GM23338 (cell line): ENCODE data around the gene CCDC157. TPM values are rescaled to one million over a fixed set of nuclear protein-coding genes. Genes with fewer than 3 reads are reported as not detected.
A peak's percentile ranks its signal among the peaks of the same experiment; 100 is the strongest.

Experiments
- ATAC-seq: fragments of 200-7000 bp; cut with Tn5 transposase; 3 replicates; pipeline ENCODE4 v1.9.1; 2020
- DNase-seq: peaks from one replicate; pipeline ENCODE4 v3.0.0-alpha.2; 2015; ENCODE audit warnings: low spot score
- H2AFZ ChIP-seq: fragments of 200-600 bp; sonication (generic); 2 replicates; pipeline ENCODE4 v1.8.0; 2016; ENCODE audit warnings: antibody characterized with exemption, mild to moderate bottlenecking, moderate library complexity
- H3F3A ChIP-seq: fragments of 200-600 bp; sonication (generic); replicated peaks from 2 replicates; pipeline ENCODE4 v1.8.0; 2017; ENCODE audit warnings: antibody characterized with exemption, mixed run types, low read depth
- H3K27ac ChIP-seq: fragments of 200-600 bp; sonication (generic); 2 replicates; pipeline ENCODE4 v1.6.1; 2016; ENCODE audit warnings: low read depth
- H3K27me3 ChIP-seq: fragments of 200-600 bp; sonication (generic); 2 replicates; pipeline ENCODE4 v1.8.0; 2016; ENCODE audit warnings: mild to moderate bottlenecking, mixed run types, moderate library complexity; ENCODE audit not compliant: insufficient read depth
- H3K36me3 ChIP-seq: fragments of 200-600 bp; sonication (generic); 2 replicates; pipeline ENCODE4 v1.8.0; 2016; ENCODE audit warnings: mild to moderate bottlenecking; ENCODE audit not compliant: insufficient read depth
- H3K4me1 ChIP-seq: fragments of 200-600 bp; sonication (generic); 2 replicates; pipeline ENCODE4 v1.8.0; 2016; ENCODE audit warnings: mild to moderate bottlenecking, moderate library complexity; ENCODE audit not compliant: insufficient read depth
- H3K4me2 ChIP-seq: fragments of 200-600 bp; sonication (generic); 2 replicates; pipeline ENCODE4 v1.7.1; 2017; ENCODE audit warnings: mixed run types
- H3K4me3 ChIP-seq: fragments of 200-600 bp; sonication (generic); 2 replicates; pipeline ENCODE4 v1.6.1; 2016; ENCODE audit warnings: mixed run types
- H3K79me2 ChIP-seq: fragments of 200-600 bp; sonication (generic); replicated peaks from 2 replicates; pipeline ENCODE4 v1.8.0; 2017; ENCODE audit warnings: mild to moderate bottlenecking; ENCODE audit not compliant: insufficient read depth
- H3K9me2 ChIP-seq: fragments of 200-600 bp; sonication (generic); 2 replicates; pipeline ENCODE4 v1.8.0; 2017; ENCODE audit not compliant: insufficient read depth
- H4K20me1 ChIP-seq: fragments of 200-600 bp; sonication (generic); replicated peaks from 2 replicates; pipeline ENCODE4 v1.8.0; 2017; ENCODE audit warnings: mild to moderate bottlenecking; ENCODE audit not compliant: insufficient read depth
- H3K27ac Mint-ChIP-seq: 2 replicates; pipeline ENCODE4 v1.8.0; 2020; ENCODE audit warnings: inconsistent platforms, mild to moderate bottlenecking, moderate library complexity, mixed read lengths
- H3K27me3 Mint-ChIP-seq: 3 replicates; pipeline ENCODE4 v1.8.0; 2022; ENCODE audit warnings: low read depth, mild to moderate bottlenecking, moderate library complexity, mixed read lengths, inconsistent platforms; ENCODE audit not compliant: insufficient read depth, poor library complexity
- H3K36me3 Mint-ChIP-seq: 3 replicates; pipeline ENCODE4 v1.8.0; 2021; ENCODE audit warnings: low read depth, mild to moderate bottlenecking, inconsistent platforms, moderate library complexity, mixed read lengths
- H3K4me1 Mint-ChIP-seq: 3 replicates; pipeline ENCODE4 v1.8.0; 2020; ENCODE audit warnings: mild to moderate bottlenecking, inconsistent platforms, mixed read lengths
- H3K4me3 Mint-ChIP-seq: 3 replicates; pipeline ENCODE4 v1.8.0; 2021; ENCODE audit warnings: moderate library complexity, mild to moderate bottlenecking, inconsistent platforms, mixed read lengths
- H3K9me3 Mint-ChIP-seq: 3 replicates; pipeline ENCODE4 v1.8.0; 2020; ENCODE audit warnings: moderate library complexity, mild to moderate bottlenecking, inconsistent platforms, mixed read lengths
- CREB1 ChIP-seq: fragments of 250-450 bp; sonication (Bioruptor Pico); IDR thresholded peaks from 2 replicates; pipeline ENCODE4 v1.5.0; 2020; ENCODE audit warnings: low read depth, mild to moderate bottlenecking, moderate library complexity
- EZH2phosphoT487 ChIP-seq: fragments of 200-600 bp; sonication (generic); IDR thresholded peaks from one replicate; pipeline ENCODE4 v1.8.1; 2018; ENCODE audit warnings: antibody characterized with exemption; ENCODE audit not compliant: unreplicated experiment
- JUNB ChIP-seq: IDR thresholded peaks from one replicate; pipeline ENCODE4 v1.6.1; 2016; ENCODE audit warnings: antibody characterized with exemption; ENCODE audit not compliant: unreplicated experiment
- NANOG ChIP-seq: IDR thresholded peaks from 2 replicates; pipeline ENCODE4 v1.6.1; 2016; ENCODE audit warnings: antibody characterized with exemption, borderline replicate concordance
- POLR2AphosphoS5 ChIP-seq: IDR thresholded peaks from 2 replicates; pipeline ENCODE4 v1.6.1; 2016; ENCODE audit warnings: antibody characterized with exemption, low read depth
- STAT1 ChIP-seq: IDR thresholded peaks from one replicate; pipeline ENCODE4 v1.6.1; 2016; ENCODE audit warnings: antibody characterized with exemption; ENCODE audit not compliant: unreplicated experiment
- ZNF114 ChIP-seq: fragments of 250-450 bp; sonication (Bioruptor Pico); IDR thresholded peaks from 2 replicates; pipeline ENCODE4 v1.5.0; 2020; ENCODE audit warnings: mild to moderate bottlenecking, moderate library complexity
- ZNF331 ChIP-seq: fragments of 250-450 bp; sonication (Bioruptor Pico); IDR thresholded peaks from 2 replicates; pipeline ENCODE4 v1.5.0; 2020; ENCODE audit warnings: low read depth, mild to moderate bottlenecking, moderate library complexity
- polyA plus RNA-seq: library from polyadenylated mRNA; unstranded; fragments of >200 nt; fragmentation: Nextera tagmentation; extraction: Ambion mirVana; gene quantifications from 2 replicates; pipeline ENCODE4 v1.2.1, GENCODE V29; 2016
- total RNA-seq: library from RNA; depleted of rRNA; stranded (reverse); fragments of >200 nt; shearing (Covaris generic); gene quantifications from 2 replicates; pipeline ENCODE4 v1.2.3, GENCODE V29; 2014
- TF ChIP-seq, protein P1 (sequence below): IDR thresholded peaks from one replicate; pipeline ENCODE4 v1.6.1; 2018; ENCODE audit warnings: antibody characterized with exemption; ENCODE audit not compliant: unreplicated experiment
- TF ChIP-seq, protein P2 (sequence below): IDR thresholded peaks from 2 replicates; pipeline ENCODE4 v1.6.1; 2016; ENCODE audit warnings: antibody characterized with exemption
- TF ChIP-seq, protein P3 (sequence below), 2 experiments: fragments of 200-600 bp in 1 of 2; sonication (generic) in 1 of 2; conservative IDR thresholded peaks; 2 replicates each; pipeline versions ENCODE4 v1.5.1 to v1.6.1; 2016 to 2017; ENCODE audit warnings: antibody characterized with exemption in 2 of 2, low read depth in 2 of 2, mild to moderate bottlenecking in 2 of 2, moderate library complexity in 1 of 2

CCDC157 gene
- total and polyA plus RNA-seq, 2 experiments from 2014 or later = 3.8 to 7.9 TPM

DNA sequence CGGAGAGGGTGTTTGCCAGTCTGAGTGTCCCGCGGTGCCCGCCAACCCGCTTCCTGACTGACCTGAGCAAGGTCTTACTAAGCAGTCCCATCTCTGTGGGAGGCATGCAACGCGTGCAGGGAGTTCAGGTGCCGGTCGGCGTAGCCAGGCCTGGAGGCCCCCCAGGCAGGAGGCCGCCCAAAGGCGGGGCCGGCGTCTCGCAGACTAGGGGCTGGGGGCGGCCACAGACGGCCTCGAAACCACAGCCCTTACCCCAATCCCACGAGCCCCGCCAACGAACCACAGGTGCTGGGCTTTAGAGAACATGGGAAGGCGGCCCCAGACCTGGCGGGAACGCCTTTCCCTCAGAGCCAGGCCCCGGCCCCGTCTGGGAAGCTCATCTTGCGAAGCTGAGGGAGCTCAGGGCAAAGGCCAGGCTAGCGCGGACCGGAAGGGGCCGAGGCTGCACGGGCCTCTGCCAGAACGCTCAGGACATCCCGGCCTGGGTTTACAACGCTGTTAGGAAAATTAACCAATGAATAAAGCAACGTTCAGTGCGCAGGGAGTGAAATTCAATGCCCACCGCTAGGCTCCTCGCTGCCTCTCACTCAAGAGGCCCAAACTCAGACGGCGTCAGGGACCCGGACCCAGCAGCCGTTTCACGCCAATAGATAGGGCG lies 66.6 kb downstream of the CCDC157 start:
- Mint-ChIP-seq H3K27ac (peak overlapping the region; percentile 98), H3K27me3 (peaks cover 21% of the 10 kb centered on the region), H3K4me3 (peak overlapping the region; percentile 92), H3K4me1 (peaks cover 25% of the 10 kb centered on the region), H3K9me3 (no peaks in the 10 kb centered on the region), H3K36me3 (peaks cover 28% of the 10 kb centered on the region)
- ATAC-seq = peak; percentile 51
- Histone ChIP-seq H3F3A (peaks cover 20% of the 10 kb centered on the region), H3K27ac (peak overlapping the region; percentile 92), H3K4me3 (peak overlapping the region; percentile 70), H3K9me2 (no peaks in the 10 kb centered on the region), H3K4me2 (peak overlapping the region; percentile 99), H3K4me1 (peaks cover 13% of the 10 kb centered on the region), H2AFZ (peak overlapping the region; percentile 96; the same call in 1 of the 2 replicates), H4K20me1 (no peaks in the 10 kb centered on the region), H3K36me3 (no peaks in the 10 kb centered on the region; the same call in 1 of the 2 replicates), H3K79me2 (peaks cover 5% of the 10 kb centered on the region; the same call in 1 of the 2 replicates), H3K27me3 (no peaks in the 10 kb centered on the region)
- TF ChIP-seq, protein P1, sequence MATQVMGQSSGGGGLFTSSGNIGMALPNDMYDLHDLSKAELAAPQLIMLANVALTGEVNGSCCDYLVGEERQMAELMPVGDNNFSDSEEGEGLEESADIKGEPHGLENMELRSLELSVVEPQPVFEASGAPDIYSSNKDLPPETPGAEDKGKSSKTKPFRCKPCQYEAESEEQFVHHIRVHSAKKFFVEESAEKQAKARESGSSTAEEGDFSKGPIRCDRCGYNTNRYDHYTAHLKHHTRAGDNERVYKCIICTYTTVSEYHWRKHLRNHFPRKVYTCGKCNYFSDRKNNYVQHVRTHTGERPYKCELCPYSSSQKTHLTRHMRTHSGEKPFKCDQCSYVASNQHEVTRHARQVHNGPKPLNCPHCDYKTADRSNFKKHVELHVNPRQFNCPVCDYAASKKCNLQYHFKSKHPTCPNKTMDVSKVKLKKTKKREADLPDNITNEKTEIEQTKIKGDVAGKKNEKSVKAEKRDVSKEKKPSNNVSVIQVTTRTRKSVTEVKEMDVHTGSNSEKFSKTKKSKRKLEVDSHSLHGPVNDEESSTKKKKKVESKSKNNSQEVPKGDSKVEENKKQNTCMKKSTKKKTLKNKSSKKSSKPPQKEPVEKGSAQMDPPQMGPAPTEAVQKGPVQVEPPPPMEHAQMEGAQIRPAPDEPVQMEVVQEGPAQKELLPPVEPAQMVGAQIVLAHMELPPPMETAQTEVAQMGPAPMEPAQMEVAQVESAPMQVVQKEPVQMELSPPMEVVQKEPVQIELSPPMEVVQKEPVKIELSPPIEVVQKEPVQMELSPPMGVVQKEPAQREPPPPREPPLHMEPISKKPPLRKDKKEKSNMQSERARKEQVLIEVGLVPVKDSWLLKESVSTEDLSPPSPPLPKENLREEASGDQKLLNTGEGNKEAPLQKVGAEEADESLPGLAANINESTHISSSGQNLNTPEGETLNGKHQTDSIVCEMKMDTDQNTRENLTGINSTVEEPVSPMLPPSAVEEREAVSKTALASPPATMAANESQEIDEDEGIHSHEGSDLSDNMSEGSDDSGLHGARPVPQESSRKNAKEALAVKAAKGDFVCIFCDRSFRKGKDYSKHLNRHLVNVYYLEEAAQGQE = no peak
- peak; percentile 77 for TF ChIP-seq POLR2AphosphoS5
- DNase-seq = peak; percentile 87

DNA sequence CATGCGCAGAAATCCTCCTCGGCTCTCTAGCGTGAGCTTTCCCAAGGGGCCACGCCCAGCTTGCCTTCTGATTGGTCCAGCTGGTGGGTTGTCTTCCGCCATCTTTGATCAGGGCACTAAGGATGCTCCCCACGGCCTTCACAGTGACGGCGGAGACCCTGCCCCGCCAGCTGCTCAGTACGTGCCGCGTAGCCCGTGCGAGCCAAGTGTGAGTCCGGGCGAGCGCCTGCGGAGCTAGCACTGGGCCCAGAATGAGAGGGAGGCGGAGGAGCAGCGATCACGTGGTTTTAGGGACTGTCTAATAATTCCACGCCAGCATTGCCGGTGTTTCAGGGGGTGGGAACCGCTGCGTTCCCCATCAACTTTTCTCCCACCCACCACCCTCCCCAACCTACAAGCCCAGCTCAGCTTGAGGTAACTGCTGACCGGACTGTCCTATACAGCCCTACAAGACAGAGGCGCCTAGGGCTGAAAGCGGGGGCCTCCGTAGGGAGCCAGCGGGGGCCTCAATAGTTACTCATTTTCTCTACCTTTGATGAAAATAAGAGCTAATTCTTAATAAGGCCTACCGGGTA lies 67.2 kb downstream of the CCDC157 start:
- no peaks in the 10 kb centered on the region for H3K9me2 ChIP-seq
- peak overlapping the region; percentile 44 for H2AFZ ChIP-seq
- H3K4me2 ChIP-seq = peak overlapping the region; percentile 99
- peaks cover 5% of the 10 kb centered on the region; the same call in 1 of the 2 replicates for H3K79me2 ChIP-seq
- H3F3A ChIP-seq = peaks cover 20% of the 10 kb centered on the region
- H3K4me1 ChIP-seq = peaks cover 13% of the 10 kb centered on the region
- H3K4me3 ChIP-seq = peak overlapping the region; percentile 70
- peaks cover 25% of the 10 kb centered on the region for H3K4me1 Mint-ChIP-seq
- DNase-seq (peak; percentile 100), ATAC-seq (peak; percentile 76)
- peak overlapping the region; percentile 92 for H3K4me3 Mint-ChIP-seq
- H3K9me3 Mint-ChIP-seq = no peaks in the 10 kb centered on the region
- peak overlapping the region; percentile 92 for H3K27ac ChIP-seq
- H3K36me3 ChIP-seq = no peaks in the 10 kb centered on the region; the same call in 1 of the 2 replicates
- H3K27me3 ChIP-seq = no peaks in the 10 kb centered on the region
- H4K20me1 ChIP-seq = no peaks in the 10 kb centered on the region
- peaks cover 22% of the 10 kb centered on the region for H3K27me3 Mint-ChIP-seq
- peak overlapping the region; percentile 98 for H3K27ac Mint-ChIP-seq
- peaks cover 28% of the 10 kb centered on the region for H3K36me3 Mint-ChIP-seq
- TF ChIP-seq CREB1 (CRISPR knock-in tag) = peak; percentile 90
- no peak for TF ChIP-seq STAT1
- TF ChIP-seq, protein P2, sequence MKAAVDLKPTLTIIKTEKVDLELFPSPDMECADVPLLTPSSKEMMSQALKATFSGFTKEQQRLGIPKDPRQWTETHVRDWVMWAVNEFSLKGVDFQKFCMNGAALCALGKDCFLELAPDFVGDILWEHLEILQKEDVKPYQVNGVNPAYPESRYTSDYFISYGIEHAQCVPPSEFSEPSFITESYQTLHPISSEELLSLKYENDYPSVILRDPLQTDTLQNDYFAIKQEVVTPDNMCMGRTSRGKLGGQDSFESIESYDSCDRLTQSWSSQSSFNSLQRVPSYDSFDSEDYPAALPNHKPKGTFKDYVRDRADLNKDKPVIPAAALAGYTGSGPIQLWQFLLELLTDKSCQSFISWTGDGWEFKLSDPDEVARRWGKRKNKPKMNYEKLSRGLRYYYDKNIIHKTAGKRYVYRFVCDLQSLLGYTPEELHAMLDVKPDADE = peak; percentile 62
- TF ChIP-seq ZNF331 = no peak
- TF ChIP-seq, protein P3, sequence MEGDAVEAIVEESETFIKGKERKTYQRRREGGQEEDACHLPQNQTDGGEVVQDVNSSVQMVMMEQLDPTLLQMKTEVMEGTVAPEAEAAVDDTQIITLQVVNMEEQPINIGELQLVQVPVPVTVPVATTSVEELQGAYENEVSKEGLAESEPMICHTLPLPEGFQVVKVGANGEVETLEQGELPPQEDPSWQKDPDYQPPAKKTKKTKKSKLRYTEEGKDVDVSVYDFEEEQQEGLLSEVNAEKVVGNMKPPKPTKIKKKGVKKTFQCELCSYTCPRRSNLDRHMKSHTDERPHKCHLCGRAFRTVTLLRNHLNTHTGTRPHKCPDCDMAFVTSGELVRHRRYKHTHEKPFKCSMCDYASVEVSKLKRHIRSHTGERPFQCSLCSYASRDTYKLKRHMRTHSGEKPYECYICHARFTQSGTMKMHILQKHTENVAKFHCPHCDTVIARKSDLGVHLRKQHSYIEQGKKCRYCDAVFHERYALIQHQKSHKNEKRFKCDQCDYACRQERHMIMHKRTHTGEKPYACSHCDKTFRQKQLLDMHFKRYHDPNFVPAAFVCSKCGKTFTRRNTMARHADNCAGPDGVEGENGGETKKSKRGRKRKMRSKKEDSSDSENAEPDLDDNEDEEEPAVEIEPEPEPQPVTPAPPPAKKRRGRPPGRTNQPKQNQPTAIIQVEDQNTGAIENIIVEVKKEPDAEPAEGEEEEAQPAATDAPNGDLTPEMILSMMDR (conservative IDR thresholded peaks at IDR 0.05; ENCODE audit: low read depth in 2 of 2) = no peak
- peak; percentile 98 for TF ChIP-seq JUNB
- no peak for TF ChIP-seq EZH2phosphoT487
- no peak for TF ChIP-seq ZNF114 (CRISPR knock-in tag)
- no peak for TF ChIP-seq NANOG
- TF ChIP-seq, protein P1 = no peak
- peak; percentile 49; the same call in 1 of the 2 replicates for TF ChIP-seq POLR2AphosphoS5
